NOMO-1 treated with dmso at 0.1 percent for 144 hours (cell line): ENCODE measurements around the gene LIMCH1.

Source experiments
- DNase-seq: peaks from one replicate; lab custom pipeline; 2025; ENCODE audit not compliant: unreplicated experiment; lab: John Stamatoyannopoulos, UW

LIMCH1 gene

DNA sequence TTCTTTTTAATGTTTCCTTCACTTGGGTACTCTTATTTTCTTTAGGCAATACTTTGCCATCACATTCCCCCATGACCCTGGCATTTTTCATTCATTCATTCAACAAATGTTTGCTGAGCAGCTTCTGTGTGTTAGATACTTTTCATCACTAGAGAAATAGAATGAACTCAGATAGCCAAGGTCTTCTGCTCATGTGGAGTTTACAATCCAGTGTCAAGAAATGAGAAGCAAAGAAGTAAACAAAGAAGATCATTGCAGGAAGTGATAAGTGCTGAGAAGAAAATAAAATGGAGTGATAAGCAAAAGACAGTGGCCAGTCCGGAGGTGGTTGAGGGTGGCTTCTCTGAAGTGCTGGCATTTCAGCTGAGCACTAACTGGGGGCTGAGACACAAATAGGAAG, 63.1 kb downstream of the LIMCH1 start:
- no peak for DNase-seq

DNA sequence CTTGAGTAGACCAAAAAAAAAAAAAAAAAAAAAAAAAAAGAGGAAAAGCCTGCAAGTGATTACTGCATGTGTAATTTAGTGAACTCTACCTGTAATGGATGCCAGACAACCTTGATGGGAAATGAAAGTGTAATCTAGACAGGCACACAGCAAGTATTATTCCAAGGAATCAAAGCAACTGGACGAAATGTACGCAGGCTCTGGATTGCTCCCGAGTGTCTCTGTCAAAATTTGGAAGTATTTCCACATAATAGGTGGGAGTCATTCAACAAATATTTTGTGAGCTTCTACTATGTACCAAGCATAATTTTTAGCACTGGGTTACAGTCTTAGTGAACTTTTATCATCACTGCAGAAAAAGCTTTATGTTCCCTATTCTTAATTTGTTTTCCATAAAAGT, 64.2 kb downstream of the LIMCH1 start:
- no peak for DNase-seq

DNA sequence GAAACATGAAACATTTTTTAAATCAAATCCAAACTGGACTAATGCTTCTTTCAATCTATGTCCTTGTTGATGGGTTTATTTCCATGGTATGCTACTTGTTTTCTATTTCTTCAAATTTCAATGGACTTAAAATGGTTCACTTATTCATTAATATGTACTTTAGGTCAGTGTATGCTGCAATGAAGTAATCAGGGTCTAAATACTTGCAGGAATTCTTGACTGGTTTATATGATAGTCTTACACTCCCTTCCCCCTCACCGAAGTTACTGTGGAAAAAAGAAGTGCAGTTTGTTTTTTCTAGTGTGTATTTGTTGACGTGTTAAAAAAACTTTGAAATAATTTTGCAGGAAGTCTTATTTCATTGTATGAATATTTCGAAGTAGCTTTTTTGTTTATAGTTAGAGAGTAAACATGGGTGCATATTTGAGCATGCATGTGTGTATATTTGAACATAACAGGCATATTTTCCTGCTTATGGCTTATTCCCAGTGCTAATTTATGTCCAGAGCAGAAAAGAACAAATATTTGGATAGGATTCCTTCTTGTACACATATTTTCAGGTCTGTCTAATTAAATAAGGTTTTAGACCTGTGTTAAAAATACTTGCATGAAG, 65.0 kb downstream of the LIMCH1 start:
- DNase-seq: no peak

DNA sequence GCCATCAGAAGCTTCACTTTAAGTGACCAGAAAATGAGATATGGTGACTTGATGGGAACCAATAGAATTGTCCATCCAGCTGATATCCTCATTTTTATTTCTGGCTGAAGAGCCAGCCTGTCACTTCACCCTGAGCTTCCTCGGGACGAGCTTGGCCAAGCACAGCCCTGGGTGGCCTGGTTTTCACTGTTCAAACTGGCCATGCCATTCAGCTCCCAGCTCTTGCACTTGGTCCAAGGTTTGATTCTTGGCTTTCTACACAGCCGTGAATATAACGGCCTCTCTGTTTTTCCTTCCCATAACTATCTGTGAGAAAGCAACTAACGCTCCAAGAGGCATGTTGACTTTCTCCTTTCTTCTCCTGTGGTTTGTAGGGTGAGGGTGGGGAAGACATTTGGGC, 71.9 kb downstream of the LIMCH1 start:
- DNase-seq: no peak

DNA sequence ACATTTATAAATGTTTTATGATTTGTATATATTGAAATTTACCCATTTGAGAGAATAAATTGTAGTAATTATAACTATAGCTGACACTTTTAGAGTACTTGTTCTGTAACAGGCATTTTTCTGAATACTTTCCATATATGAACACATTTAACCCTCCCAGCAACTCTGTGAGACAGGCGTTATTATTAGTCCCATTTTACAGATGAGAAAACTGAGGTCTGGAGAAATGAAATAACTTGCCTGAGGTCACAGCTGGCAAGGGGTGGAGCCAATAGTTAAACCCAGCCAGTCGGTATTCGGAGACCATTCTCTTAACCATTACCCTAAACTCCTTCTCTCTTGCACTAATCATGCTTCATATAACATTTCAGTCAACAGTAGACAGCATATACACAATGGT, 72.5 kb downstream of the LIMCH1 start:
- no peak for DNase-seq

DNA sequence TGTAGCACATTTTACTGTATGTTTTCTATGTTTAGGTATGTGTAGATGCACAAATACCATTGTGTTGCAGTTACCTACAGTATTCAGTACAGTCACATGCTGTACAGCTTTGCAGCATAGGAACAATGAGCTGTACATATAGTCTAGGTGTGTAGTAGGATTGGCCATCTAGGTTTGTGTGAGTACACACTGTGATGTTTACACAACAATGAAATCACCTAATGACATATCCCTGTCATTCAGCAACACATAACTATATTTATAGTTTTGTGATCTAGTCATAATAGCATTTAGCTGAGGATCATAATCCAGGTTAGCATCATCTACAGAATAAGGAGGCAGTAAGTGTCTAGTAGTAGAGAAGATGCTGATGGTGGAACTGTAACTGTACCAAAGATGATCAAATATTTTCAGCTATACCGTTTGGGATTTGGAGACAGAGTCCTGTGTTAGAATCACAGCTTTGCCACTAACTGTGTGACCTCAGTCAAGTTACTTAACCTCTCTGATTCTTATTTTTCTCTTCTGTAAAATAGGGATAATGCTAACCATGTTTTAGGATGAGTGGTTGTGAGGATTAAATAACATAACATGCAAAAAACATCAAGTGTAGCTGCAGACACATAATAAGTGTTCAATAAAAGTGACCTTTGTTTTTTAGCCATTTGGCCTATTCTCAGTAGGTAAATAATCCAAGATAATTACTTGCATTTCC, 73.3 kb downstream of the LIMCH1 start:
- no peak for DNase-seq

DNA sequence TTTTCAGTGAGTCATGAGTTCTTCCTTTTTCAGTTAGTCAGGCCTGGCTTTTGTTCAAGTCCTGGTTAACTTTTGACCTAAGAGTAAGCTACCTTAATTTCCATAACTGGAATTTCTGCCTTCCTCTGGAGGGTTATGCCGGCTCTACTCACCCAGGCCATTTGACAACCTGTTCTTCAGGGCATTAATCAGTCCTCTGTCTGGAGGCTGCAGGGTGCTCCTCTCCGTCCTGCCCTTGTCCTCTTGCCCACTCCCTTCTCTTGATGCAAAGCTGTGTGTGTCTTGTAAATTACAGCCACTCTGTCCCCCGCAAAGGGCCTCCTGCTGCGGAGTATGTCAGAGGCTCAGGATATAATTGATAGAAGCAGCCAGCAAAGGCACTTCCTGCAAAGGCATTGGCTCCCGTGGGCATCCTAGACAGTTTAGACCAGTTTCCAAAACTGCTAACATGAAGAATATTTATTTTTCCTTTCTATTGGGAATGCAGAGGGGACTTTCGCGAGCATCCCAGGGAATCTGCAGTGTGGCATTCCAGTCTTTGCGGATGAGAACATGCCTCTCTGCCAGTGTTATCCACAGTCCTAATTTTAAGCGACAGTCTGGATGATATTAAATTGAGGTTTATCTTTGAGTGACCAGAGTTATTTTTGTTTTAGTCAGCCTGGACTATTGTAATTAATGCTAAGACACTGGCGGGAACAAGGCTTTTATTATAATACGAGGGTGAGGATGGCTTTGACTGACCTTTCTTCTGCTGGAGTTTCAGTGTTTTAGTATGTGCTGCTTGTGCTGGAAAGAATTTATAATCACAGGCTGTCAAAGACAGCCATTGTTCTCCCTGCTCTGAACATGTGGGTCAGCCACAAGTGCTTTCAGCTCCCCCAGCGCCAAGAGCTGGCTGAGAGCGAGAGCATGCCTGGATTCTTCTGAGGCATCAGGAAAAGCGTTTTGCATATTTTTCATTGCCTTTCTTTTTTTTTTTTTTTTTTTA, 74.2 kb downstream of the LIMCH1 start:
- no peak for DNase-seq

DNA sequence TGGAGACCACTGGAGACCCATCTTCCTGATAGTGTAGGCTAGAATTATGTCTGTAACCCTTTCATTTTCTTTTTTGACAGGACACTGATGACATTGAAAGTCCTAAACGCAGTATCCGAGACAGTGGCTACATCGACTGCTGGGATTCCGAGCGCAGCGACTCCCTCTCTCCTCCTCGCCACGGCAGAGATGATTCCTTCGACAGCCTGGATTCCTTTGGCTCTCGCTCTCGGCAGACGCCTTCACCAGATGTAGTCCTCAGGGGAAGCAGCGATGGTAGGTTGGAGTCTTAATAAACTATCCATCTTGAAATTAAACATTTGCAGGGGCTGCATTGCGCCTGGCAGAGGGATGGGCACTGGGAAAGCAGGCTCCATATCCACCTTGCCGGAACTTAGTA, 75.4 kb downstream of the LIMCH1 start:
- DNase-seq: no peak

DNA sequence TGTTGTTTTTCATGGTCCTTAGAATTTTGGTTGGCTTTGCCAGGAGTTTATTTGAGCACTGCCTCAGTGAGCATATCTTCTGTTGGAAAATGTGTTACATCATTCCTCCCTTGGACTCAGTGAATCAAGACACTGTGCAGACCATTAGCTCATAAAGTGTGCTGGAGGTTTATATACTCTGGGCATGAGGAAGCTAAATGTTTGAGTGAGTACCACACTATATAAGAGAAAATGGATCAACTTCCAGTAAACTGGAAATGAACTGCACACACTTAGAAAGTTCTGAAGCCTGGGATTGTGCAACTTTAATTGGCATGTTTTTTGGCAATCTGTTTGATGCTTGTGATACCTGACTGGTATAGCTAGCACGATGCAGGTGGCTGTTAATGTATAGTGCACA, 75.9 kb downstream of the LIMCH1 start:
- DNase-seq: no peak

DNA sequence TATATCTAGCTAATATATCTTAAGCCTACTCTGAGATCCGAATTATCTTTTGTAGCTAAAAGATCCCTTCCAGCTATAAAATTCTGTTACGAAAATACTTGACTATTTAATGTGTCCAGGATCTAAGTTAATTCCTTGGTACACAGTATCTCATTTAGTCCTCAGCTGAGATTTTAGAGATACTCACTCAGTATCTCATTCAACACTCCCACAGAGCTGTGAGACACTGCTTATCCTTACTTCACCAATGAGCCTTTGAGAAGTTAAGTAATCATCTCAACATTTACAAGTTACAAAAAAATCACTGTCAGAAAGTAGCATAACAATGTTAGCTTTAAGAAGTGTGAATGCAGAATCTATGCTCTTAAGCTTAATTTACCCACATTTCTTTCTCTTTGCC, 76.6 kb downstream of the LIMCH1 start:
- no peak for DNase-seq

DNA sequence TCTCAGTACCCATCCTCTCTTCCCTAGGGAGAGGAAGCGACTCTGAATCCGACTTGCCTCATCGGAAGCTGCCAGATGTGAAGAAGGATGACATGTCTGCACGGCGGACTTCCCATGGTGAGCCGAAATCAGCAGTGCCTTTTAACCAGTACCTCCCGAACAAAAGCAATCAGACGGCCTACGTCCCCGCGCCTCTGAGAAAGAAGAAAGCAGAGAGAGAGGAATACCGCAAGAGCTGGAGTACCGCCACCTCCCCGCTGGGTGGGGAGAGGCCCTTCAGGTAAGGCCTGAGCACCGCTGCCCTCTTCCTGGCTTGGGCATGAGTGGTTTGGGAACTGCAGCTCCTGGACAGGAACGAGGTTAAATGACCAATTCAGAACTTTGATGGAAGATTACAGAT, 81.2 kb downstream of the LIMCH1 start:
- DNase-seq: no peak

DNA sequence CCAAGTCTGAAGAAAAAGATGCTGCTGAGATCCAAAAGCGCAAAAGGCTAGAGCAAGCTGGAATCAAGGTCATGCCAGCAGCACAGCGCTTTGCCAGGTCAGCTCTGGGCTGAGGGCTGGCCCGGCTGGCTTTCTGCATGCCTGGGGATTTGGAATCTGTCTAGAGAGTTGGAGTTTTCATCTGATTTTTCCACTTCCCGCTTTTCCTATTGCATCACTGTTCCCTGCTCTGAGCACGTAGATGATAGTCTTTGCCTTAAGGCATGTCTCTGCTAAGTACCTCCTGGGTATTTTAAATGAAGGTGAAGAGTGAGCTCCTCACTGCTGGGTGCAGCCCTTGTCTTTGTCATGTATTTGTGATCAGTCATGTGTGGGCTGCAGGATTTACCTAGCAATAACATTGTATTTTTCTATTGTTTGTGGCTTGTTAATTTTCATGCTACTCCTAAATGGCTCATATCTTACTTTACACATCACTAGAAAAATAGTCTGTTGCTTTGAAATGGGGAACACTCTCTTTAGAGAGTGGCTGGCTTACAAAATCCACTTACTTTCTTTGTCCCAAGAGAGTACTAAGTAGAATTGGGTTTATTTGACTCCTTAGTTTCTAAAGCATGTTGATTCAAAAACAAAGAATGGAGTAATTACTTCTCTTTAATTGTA, 82.8 kb downstream of the LIMCH1 start:
- DNase-seq: no peak

DNA sequence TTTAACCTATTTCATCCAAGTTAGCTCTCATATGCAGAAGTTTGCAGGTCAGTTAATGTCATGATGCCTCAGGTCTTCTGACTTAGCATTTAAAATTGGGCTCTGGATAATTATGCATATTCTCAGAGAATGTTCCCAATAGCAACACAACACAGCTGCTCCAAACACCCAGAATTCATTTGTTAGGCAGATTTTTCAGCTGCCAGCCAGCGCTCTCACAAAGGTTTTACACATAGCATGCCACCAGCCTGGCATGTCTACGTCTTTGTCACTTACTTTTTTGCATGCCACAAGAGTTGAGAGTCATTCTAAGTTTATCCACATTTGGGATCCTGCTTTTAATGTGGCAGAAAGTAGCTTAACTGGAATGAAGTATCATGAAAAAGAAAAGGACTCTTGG, 84.8 kb downstream of the LIMCH1 start:
- no peak for DNase-seq

DNA sequence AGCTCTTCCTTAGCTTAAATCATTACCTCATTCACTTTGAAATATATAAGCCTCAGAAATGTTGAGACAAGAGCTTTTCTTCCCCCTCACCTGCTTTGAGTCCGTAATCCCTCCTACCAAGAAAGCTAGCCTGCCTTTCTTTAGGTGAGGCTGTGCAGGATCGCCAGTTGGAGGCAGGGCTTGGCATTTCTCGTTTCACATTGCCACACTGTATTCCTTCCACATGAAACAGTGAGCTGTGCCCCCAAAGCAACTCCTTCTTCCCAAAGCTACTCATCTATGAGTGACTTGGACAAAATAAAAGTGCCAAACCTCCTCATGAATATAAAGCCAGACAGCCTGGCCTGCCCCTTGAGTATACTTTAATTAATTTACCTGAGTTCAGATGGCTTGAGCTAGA, 86.8 kb downstream of the LIMCH1 start:
- DNase-seq: no peak

DNA sequence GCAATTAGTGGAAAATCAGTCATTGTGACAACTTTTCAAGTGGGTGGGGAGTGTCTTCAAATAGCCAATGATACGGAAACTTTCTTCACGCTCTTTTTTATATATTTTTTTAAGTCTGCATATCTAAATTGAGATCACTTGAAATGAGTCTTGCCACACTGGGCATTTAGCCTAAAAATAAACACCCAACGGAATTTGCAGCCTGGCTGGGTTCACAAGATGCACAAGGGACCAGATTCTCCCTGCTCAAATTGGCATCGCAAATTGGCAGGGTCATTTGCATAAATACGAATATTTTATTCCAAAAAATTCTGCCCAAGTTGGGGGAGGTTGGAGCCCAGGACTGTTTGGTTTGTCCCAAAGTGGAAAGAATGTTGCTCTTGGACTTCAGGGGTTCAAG, 87.6 kb downstream of the LIMCH1 start:
- DNase-seq: no peak

DNA sequence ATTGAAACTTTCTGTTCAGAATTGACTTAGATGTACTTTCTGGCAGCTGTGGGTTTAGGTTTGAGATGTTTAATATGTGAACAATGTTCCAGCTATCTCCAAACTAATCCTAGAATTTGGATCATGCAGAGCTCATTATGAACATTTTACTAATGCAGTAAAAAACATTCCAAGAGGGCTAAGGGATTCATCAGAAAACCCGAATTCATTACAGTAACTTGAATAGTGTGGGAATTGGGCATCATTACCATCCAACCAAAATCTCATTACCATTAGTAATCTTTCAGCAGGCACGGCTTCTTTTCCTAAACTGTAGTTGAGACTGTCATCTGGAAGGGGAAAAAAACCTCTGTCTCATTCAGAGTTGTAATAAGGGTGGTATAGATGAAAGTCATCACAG, 91.0 kb downstream of the LIMCH1 start:
- DNase-seq: no peak

DNA sequence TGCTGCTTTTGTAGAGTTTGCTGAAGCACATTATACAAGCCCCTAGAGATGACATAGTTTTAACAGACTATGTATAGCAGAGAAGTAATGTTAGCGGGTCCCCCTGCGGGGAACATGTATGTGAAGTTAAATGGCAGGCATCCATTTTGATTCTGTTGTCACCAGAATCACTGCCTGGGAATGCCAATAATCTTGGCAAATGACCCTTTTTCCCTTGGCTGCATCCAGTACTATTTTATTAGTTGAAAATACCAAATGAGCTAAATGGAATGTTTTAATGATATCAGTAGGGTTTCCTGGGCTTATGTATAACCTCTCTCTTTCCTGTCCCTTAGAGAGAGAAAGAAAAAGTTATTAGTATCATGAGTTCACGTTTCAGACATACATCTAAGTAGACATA, 93.6 kb downstream of the LIMCH1 start:
- no peak for DNase-seq

DNA sequence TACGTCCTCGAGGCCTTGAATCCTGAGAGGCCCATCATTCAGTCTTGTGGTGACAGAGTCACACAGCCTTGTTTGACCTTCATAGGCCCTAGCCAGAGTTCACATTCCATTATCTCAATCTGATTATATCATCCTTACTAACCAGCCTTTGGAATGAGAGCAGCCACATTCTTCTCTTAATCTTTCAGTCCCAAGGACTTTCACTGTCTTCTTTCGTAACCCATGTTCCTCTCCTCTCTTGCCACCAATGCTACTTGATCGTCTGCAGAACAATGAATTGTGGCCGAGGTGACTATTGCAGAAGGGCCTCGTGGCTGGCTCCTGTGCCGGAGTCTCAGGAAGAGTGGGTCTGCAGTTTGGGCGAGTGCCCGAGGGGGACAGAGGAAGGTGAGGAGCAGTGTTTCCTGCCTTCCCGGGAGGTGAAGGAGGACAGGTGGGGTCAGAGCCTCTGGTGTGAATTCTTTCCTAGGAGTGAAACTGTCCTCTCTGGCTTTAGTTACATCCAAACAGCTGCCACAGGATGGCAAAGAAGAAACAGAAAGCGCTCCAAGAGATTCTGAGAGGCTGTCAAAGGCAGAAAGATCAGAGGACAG, 94.6 kb downstream of the LIMCH1 start:
- no peak for DNase-seq

DNA sequence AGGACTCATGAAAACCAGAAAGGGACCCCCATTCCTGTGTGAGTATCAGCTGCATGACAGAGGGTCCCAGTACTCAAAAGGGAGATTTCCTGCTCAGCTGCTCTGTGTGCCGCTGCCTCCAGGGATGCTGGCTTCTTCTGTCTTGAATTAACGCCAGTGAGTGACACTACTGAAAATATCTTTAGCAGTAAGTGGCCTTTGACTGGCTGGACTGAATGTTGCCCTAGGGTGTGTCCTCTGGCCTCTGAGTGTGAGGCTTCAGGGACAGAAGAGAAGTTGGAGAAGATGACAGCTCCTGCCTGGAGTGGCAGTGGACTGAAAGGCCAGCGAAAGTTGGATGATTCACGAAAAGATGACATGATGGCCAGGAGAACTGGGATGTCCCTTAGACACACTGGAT, 95.4 kb downstream of the LIMCH1 start:
- DNase-seq: no peak

DNA sequence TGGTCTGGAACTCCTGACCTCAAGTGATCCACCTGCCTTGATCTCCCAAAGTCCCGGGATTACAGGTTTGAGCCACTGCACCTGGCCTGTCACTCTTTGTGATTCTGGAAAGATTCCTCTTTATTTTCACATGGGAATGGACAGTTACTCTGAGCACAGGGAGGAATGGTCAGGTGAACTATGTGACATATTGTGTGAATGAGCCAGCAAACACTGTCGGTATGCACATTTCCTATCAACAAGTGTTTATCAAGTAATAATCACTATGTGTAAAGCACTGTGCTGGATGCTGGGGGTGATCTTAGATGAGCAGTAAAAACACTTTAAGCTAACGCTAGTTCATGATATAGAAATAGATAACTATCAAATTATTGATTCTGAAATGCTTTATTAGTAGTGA, 97.5 kb downstream of the LIMCH1 start:
- DNase-seq: no peak

DNA sequence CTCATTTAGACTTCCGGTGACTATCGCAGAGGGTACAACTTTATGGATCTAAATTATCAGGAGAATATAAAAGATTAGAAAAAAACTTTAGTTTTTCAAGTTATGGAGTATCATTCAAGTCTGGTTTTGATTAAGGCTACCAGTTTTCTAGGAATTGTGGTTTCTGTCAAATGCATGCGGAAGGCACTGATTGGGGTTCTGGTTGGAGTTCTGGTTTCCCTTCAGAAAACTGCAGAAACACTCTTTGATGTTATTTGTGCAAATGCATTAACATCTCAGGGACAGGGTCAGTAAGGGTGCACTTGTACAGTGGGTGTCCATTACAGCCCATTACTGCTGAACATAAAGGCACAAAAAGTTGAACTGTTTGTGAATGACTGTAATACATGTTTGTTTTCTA, 100.2 kb downstream of the LIMCH1 start:
- no peak for DNase-seq
